Ammon's horn (tissue), 1 donor: ENCODE data around the gene SLC9C1.

Experiments used
- DNase-seq: peaks from one replicate; pipeline ENCODE4 v3.0.0-alpha.2; 2016; ENCODE audit warnings: low spot score

The SLC9C1 gene

GRCh38 chr3:112111785-112112402 lies 182.1 kb downstream of the SLC9C1 start:
- DNase-seq, result peak; percentile 75

GRCh38 chr3:112109322-112109721 lies 184.7 kb downstream of the SLC9C1 start:
- no peak for DNase-seq

- no peak for DNase-seq
These were observed 189.2 kb downstream of the SLC9C1 start for GRCh38 chr3:112104774-112105173.

GRCh38 chr3:112101916-112102315 lies 192.1 kb downstream of the SLC9C1 start:
- DNase-seq, result no peak

GRCh38 chr3:112097378-112097777 lies 196.6 kb downstream of the SLC9C1 start:
- DNase-seq, result no peak

GRCh38 chr3:112096176-112096575 lies 197.8 kb downstream of the SLC9C1 start:
- no peak for DNase-seq

GRCh38 chr3:112095731-112096130 lies 198.3 kb downstream of the SLC9C1 start:
- no peak for DNase-seq

- DNase-seq, result no peak
These were observed 200.9 kb downstream of the SLC9C1 start for GRCh38 chr3:112093180-112093522.

- DNase-seq, result no peak
These were observed 201.4 kb downstream of the SLC9C1 start for GRCh38 chr3:112092496-112093179.

GRCh38 chr3:112090887-112091586 lies 203.0 kb downstream of the SLC9C1 start:
- no peak for DNase-seq
